ENCODE results near the gene HSBP1.

DNA sequence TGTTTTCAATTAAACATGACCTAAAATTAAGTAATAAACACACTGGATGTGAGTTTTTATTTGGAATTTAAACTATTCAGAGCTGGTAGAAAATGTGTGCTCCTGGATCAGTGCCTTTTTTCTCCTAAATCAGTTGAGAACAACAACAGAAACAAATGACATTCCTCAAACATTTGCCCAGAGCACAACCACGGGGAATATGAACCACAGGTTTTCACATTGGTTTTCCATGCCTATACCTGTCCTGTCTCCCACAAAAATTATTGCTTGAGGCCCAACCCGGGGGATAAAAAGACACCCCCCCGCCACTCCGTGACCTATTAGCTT is 6.8 kb downstream of the HSBP1 start:
- TF ChIP-seq, protein P1, sequence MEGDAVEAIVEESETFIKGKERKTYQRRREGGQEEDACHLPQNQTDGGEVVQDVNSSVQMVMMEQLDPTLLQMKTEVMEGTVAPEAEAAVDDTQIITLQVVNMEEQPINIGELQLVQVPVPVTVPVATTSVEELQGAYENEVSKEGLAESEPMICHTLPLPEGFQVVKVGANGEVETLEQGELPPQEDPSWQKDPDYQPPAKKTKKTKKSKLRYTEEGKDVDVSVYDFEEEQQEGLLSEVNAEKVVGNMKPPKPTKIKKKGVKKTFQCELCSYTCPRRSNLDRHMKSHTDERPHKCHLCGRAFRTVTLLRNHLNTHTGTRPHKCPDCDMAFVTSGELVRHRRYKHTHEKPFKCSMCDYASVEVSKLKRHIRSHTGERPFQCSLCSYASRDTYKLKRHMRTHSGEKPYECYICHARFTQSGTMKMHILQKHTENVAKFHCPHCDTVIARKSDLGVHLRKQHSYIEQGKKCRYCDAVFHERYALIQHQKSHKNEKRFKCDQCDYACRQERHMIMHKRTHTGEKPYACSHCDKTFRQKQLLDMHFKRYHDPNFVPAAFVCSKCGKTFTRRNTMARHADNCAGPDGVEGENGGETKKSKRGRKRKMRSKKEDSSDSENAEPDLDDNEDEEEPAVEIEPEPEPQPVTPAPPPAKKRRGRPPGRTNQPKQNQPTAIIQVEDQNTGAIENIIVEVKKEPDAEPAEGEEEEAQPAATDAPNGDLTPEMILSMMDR (conservative IDR thresholded peaks at IDR 0.05 in 1 of 2, IDR thresholded peaks at IDR 0.05 in 1 of 2; ENCODE audit: low read depth in 1 of 2, low read length in 2 of 2): no peak
- TF ChIP-seq EZH2 (IDR thresholded peaks at IDR 0.05; ENCODE audit: low read length, missing control alignments): no peak

Measured in fibroblast of lung (primary cell).